Left ventricle myocardium inferior (tissue), 1 donor: ENCODE results near the gene MYH11. TPM values are rescaled to one million over a fixed set of nuclear protein-coding genes. Genes with fewer than 3 reads are reported as not detected.

Source experiments
- DNase-seq: peaks from one replicate; pipeline ENCODE4 v3.0.0-alpha.2; 2020
- H3K27ac ChIP-seq: fragments of 200-600 bp; replicated peaks from 2 replicates; pipeline ENCODE4 v1.8.0; 2021
- H3K27me3 ChIP-seq: fragments of 200-600 bp; 2 replicates; pipeline ENCODE4 v1.8.0; 2021; ENCODE audit warnings: low read depth
- H3K36me3 ChIP-seq: fragments of 200-600 bp; 2 replicates; pipeline ENCODE4 v1.8.0; 2021
- H3K4me1 ChIP-seq: fragments of 200-600 bp; 2 replicates; pipeline ENCODE4 v1.8.0; 2021
- H3K4me3 ChIP-seq: fragments of 200-600 bp; 2 replicates; pipeline ENCODE4 v1.8.0; 2021; ENCODE audit warnings: mild to moderate bottlenecking, moderate library complexity
- H3K9me3 ChIP-seq: fragments of 200-600 bp; replicated peaks from 2 replicates; pipeline ENCODE4 v1.8.0; 2021
- CTCF ChIP-seq: fragments of 200-600 bp; IDR thresholded peaks from 2 replicates; pipeline ENCODE4 v1.8.0; 2021; ENCODE audit warnings: antibody characterized with exemption, mild to moderate bottlenecking, borderline replicate concordance
- intact Hi-C: fragments of 100-400 bp; cut with micrococcal nuclease; formaldehyde crosslinking; loops from one replicate; pipeline ENCODE4 v1.11.0; 2022
- total RNA-seq: library from RNA; stranded (reverse); fragmentation: NEBNext Ultra II Directional; extraction: Animal tissue kit (Norgen Biotek cat#: 25700); gene quantifications from one replicate; pipeline ENCODE4 v1.2.1, GENCODE V29; 2021
- donor health status: DM: no; HTN: yes; CAD: no; lungs with severe emphysema.

Gene MYH11
- total RNA-seq, 1 donor from 2014 or later = 15.6 TPM

GRCh38 chr16:15780805-15781204, 76.0 kb downstream of the MYH11 start:
- TF ChIP-seq CTCF = no peak
- Histone ChIP-seq H3K27ac (no peak overlapping the region), H3K4me1 (no peaks in the 10 kb centered on the region), H3K27me3 (peaks cover 59% of the 10 kb centered on the region), H3K4me3 (no peak overlapping the region), H3K36me3 (no peaks in the 10 kb centered on the region), H3K9me3 (no peaks in the 10 kb centered on the region)
- intact Hi-C loops = no loop called here
- no peak for DNase-seq

- no peak for DNase-seq
- Histone ChIP-seq H3K4me3 (no peak overlapping the region), H3K27ac (no peak overlapping the region), H3K27me3 (peaks cover 59% of the 10 kb centered on the region), H3K36me3 (no peaks in the 10 kb centered on the region), H3K9me3 (no peaks in the 10 kb centered on the region), H3K4me1 (no peaks in the 10 kb centered on the region)
- TF ChIP-seq CTCF = no peak
- intact Hi-C loops = no loop called here
These were observed 77.0 kb downstream of the MYH11 start for GRCh38 chr16:15779664-15780351.

- no peak overlapping the region for H3K27ac ChIP-seq
- no peak for DNase-seq
- intact Hi-C loops = no loop called here
- no peak for TF ChIP-seq CTCF
- H3K4me3 ChIP-seq = no peak overlapping the region
- H3K27me3 ChIP-seq = peaks cover 59% of the 10 kb centered on the region
- H3K36me3 ChIP-seq = no peaks in the 10 kb centered on the region
- no peaks in the 10 kb centered on the region for H3K9me3 ChIP-seq
- no peaks in the 10 kb centered on the region for H3K4me1 ChIP-seq
These were observed 77.7 kb downstream of the MYH11 start for GRCh38 chr16:15778999-15779614.

- no peaks in the 10 kb centered on the region for H3K4me1 ChIP-seq
- DNase-seq = no peak
These were observed 78.6 kb downstream of the MYH11 start for GRCh38 chr16:15778204-15778743.

More at GRCh38 chr16:15778204-15778743, 78.6 kb downstream of the MYH11 start:
- H3K36me3 ChIP-seq = no peaks in the 10 kb centered on the region
- peaks cover 59% of the 10 kb centered on the region for H3K27me3 ChIP-seq
- H3K9me3 ChIP-seq = no peaks in the 10 kb centered on the region
- no peak overlapping the region for H3K27ac ChIP-seq
- intact Hi-C loops = no loop called here
- TF ChIP-seq CTCF = no peak
- H3K4me3 ChIP-seq = no peak overlapping the region
